Superior temporal gyrus (tissue), 1 donor: ENCODE results near the gene MAB21L4.

Source experiments
- DNase-seq: peaks from one replicate; pipeline ENCODE4 v3.0.0-alpha.2; 2016; ENCODE audit errors: extremely low spot score

MAB21L4 gene

GRCh38 chr2:240925191-240925567, 29.2 kb upstream of the MAB21L4 start:
- DNase-seq: no peak

- no peak for DNase-seq
Observed at GRCh38 chr2:240922982-240923537, 27.1 kb upstream of the MAB21L4 start.

GRCh38 chr2:240922245-240922981, 26.5 kb upstream of the MAB21L4 start:
- DNase-seq: no peak

GRCh38 chr2:240921995-240922244, 26.0 kb upstream of the MAB21L4 start:
- no peak for DNase-seq

- peak; percentile 11 for DNase-seq
Observed at GRCh38 chr2:240921311-240921994, 25.5 kb upstream of the MAB21L4 start.

GRCh38 chr2:240920783-240921231, 24.9 kb upstream of the MAB21L4 start:
- no peak for DNase-seq

GRCh38 chr2:240919786-240920782, 24.1 kb upstream of the MAB21L4 start:
- no peak for DNase-seq

GRCh38 chr2:240919161-240919781, 23.3 kb upstream of the MAB21L4 start:
- DNase-seq: no peak

GRCh38 chr2:240918258-240919091, 22.5 kb upstream of the MAB21L4 start:
- DNase-seq: no peak

GRCh38 chr2:240917684-240918257, 21.8 kb upstream of the MAB21L4 start:
- no peak for DNase-seq

- no peak for DNase-seq
Observed at GRCh38 chr2:240917009-240917683, 21.2 kb upstream of the MAB21L4 start.

GRCh38 chr2:240916571-240917008, 20.6 kb upstream of the MAB21L4 start:
- no peak for DNase-seq

GRCh38 chr2:240915526-240916341, 19.8 kb upstream of the MAB21L4 start:
- no peak for DNase-seq

GRCh38 chr2:240914645-240915525, 18.9 kb upstream of the MAB21L4 start:
- no peak for DNase-seq

- peak; percentile 15 for DNase-seq
Observed at GRCh38 chr2:240913810-240914644, 18.1 kb upstream of the MAB21L4 start.

- DNase-seq: no peak
Observed at GRCh38 chr2:240912878-240913809, 17.2 kb upstream of the MAB21L4 start.
